ENCODE results near the gene KCND1. TPM values are rescaled to one million over a fixed set of nuclear protein-coding genes. Genes with fewer than 3 reads are reported as not detected.

The KCND1 gene
- total RNA-seq, 3 donors from 2014 or later: 0.87 to 1.6 (median 0.93) TPM

GRCh38 chrX:48978226-48978625, 6.6 kb upstream of the KCND1 start:
- intact Hi-C loops (cut with DNase I, micrococcal nuclease): no loop called here
- DNase-seq: no peak
- Histone ChIP-seq H3K4me3 (no peak overlapping the region), H3K4me1 (ENCODE audit: low read depth) (no peaks in the 10 kb centered on the region), H3K9me3 (no peaks in the 10 kb centered on the region), H3K36me3 (ENCODE audit: low read depth) (no peaks in the 10 kb centered on the region)
- no peak for ATAC-seq
- TF ChIP-seq, protein P1, sequence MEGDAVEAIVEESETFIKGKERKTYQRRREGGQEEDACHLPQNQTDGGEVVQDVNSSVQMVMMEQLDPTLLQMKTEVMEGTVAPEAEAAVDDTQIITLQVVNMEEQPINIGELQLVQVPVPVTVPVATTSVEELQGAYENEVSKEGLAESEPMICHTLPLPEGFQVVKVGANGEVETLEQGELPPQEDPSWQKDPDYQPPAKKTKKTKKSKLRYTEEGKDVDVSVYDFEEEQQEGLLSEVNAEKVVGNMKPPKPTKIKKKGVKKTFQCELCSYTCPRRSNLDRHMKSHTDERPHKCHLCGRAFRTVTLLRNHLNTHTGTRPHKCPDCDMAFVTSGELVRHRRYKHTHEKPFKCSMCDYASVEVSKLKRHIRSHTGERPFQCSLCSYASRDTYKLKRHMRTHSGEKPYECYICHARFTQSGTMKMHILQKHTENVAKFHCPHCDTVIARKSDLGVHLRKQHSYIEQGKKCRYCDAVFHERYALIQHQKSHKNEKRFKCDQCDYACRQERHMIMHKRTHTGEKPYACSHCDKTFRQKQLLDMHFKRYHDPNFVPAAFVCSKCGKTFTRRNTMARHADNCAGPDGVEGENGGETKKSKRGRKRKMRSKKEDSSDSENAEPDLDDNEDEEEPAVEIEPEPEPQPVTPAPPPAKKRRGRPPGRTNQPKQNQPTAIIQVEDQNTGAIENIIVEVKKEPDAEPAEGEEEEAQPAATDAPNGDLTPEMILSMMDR (IDR thresholded peaks at IDR 0.05): no peak

- Histone ChIP-seq H3K4me1 (ENCODE audit: low read depth) (no peaks in the 10 kb centered on the region), H3K9me3 (no peaks in the 10 kb centered on the region), H3K4me3 (no peak overlapping the region), H3K36me3 (ENCODE audit: low read depth) (no peaks in the 10 kb centered on the region)
- ATAC-seq (no peak), DNase-seq (no peak)
- TF ChIP-seq, protein P1 (IDR thresholded peaks at IDR 0.05): no peak
- intact Hi-C loops (cut with DNase I, micrococcal nuclease): no loop called here
Measured at GRCh38 chrX:48976086-48976485, 4.4 kb upstream of the KCND1 start.

DNA sequence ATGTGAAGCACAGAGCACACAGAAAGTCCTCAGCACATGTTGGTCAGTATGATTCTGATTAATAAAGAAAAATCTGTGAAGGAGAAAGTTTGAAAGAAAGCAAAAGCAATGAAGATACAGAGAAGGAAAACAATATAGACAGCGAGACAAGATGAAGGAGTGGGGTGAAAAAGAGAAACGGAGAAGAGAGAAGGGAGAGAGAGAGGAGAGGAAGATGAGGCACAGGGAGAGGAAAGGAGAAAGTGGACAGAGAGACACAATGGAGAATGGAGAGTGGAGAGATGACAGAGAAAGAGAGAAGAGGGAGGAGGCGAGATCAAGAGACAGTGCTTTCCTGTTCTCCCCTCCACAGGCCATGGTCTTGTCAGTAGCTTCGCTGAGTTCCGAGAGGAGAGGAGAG, 3.9 kb upstream of the KCND1 start:
- TF ChIP-seq, protein P1 (IDR thresholded peaks at IDR 0.05): no peak
- H3K4me1 ChIP-seq (ENCODE audit: low read depth): no peaks in the 10 kb centered on the region
- no peak for ATAC-seq
- H3K36me3 ChIP-seq (ENCODE audit: low read depth): no peaks in the 10 kb centered on the region
- intact Hi-C loops (cut with DNase I, micrococcal nuclease): no loop called here
- no peak for DNase-seq
- no peak overlapping the region for H3K4me3 ChIP-seq
- H3K9me3 ChIP-seq: no peaks in the 10 kb centered on the region

DNA sequence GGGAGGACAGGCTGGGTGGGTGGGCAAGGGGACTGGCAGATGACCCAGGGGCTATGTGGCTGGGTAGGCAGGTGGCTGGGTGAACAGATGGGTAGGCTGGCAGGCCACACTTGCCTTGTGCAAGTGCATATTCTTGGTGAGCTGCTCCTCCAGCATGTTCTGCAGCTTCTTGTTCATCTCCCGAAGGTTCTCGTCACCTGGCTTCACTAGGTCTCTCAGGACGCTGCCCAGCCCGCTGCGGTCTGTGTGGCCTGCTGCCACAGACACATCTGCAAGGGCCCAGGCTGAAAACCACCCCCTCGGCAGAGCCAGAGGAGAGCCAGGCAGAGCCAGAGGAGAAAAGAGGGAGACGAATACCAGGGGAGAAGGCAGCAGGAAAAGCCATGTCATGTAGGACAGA, 3.4 kb upstream of the KCND1 start:
- Histone ChIP-seq H3K36me3 (ENCODE audit: low read depth) (no peaks in the 10 kb centered on the region), H3K9me3 (no peaks in the 10 kb centered on the region), H3K4me3 (no peak overlapping the region), H3K4me1 (ENCODE audit: low read depth) (no peaks in the 10 kb centered on the region)
- TF ChIP-seq, protein P1 (IDR thresholded peaks at IDR 0.05): no peak
- ATAC-seq: no peak
- no peak for DNase-seq
- intact Hi-C loops (cut with DNase I, micrococcal nuclease): no loop called here

DNA sequence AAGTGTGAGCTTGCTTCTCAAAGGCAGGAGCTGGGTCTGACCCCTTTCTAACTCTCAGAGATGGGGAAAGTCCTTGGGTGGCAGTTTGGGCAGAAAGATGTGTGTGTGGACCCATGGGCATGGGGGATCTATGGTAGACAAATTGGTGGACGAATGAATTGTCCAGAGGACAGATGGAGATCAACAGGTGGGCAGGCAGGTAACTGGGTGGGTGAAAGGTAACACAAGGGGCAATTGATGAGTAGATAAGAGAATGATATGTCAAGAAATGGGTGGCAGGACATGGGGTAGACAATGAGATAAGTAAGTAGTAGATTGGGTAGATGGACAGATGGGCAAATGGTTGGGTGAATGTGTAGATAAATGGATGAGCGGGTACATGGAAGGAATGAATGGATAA, 2.9 kb upstream of the KCND1 start:
- no peak overlapping the region for H3K4me3 ChIP-seq
- no peak for ATAC-seq
- TF ChIP-seq, protein P1 (IDR thresholded peaks at IDR 0.05): no peak
- no peaks in the 10 kb centered on the region for H3K36me3 ChIP-seq (ENCODE audit: low read depth)
- no peaks in the 10 kb centered on the region for H3K4me1 ChIP-seq (ENCODE audit: low read depth)
- intact Hi-C loops (cut with DNase I, micrococcal nuclease): no loop called here
- no peak for DNase-seq
- no peaks in the 10 kb centered on the region for H3K9me3 ChIP-seq

GRCh38 chrX:48974033-48974432, 2.4 kb upstream of the KCND1 start:
- no peaks in the 10 kb centered on the region for H3K36me3 ChIP-seq (ENCODE audit: low read depth)
- intact Hi-C loops (cut with DNase I, micrococcal nuclease): no loop called here
- no peaks in the 10 kb centered on the region for H3K4me1 ChIP-seq (ENCODE audit: low read depth)
- TF ChIP-seq, protein P1 (IDR thresholded peaks at IDR 0.05): no peak
- DNase-seq (no peak), ATAC-seq (no peak)
- no peaks in the 10 kb centered on the region for H3K9me3 ChIP-seq
- no peak overlapping the region for H3K4me3 ChIP-seq
